ENCODE data around the gene ESYT1.

The ESYT1 gene

GRCh38 chr12:56161690-56162351 is 33.8 kb downstream of the ESYT1 start:
- H3K9ac ChIP-seq (ENCODE audit: low read depth, low read length, poor library complexity, severe bottlenecking), result no peak overlapping the region

GRCh38 chr12:56162468-56163290 is 34.6 kb downstream of the ESYT1 start:
- H3K4me1 ChIP-seq (ENCODE audit: insufficient read depth, low read length, poor library complexity, severe bottlenecking), result peaks cover 25% of the 10 kb centered on the region
- H3K4me3 ChIP-seq (ENCODE audit: low read length, poor library complexity, severe bottlenecking), result no peak overlapping the region
- H2AFZ ChIP-seq (ENCODE audit: low read length), result no peak overlapping the region
- H3K36me3 ChIP-seq (ENCODE audit: insufficient read depth, low read length), result peaks cover 75% of the 10 kb centered on the region; the same call in 1 of the 2 replicates
- H3K4me2 ChIP-seq (ENCODE audit: low read depth, low read length, poor library complexity, severe bottlenecking), result no peak overlapping the region
- TF ChIP-seq CTCF (conservative IDR thresholded peaks at IDR 0.05; ENCODE audit: low read length), result no peak
- TF ChIP-seq EZH2phosphoT487 (IDR thresholded peaks at IDR 0.05; ENCODE audit: borderline replicate concordance), result no peak
- no peaks in the 10 kb centered on the region for H3K27me3 ChIP-seq (ENCODE audit: insufficient read depth, low read length, poor library complexity, severe bottlenecking)
- H3K9me2 ChIP-seq (replicated peaks; ENCODE audit: low read depth, low read length), result no peaks in the 10 kb centered on the region
- H3F3A ChIP-seq (ENCODE audit: low read depth), result no peaks in the 10 kb centered on the region
- H3K9ac ChIP-seq (ENCODE audit: low read depth, low read length, poor library complexity, severe bottlenecking), result no peak overlapping the region
- peaks cover 40% of the 10 kb centered on the region for H3K79me2 ChIP-seq (ENCODE audit: insufficient read depth, low read length)
- H4K20me1 ChIP-seq (ENCODE audit: insufficient read depth, low read length, poor library complexity, severe bottlenecking), result peaks cover 44% of the 10 kb centered on the region
- H3K9me3 ChIP-seq (ENCODE audit: insufficient read depth, low read depth, low read length), result no peaks in the 10 kb centered on the region

More at GRCh38 chr12:56161690-56162351, 33.8 kb downstream of the ESYT1 start:
- no peak for TF ChIP-seq CTCF (conservative IDR thresholded peaks at IDR 0.05; ENCODE audit: low read length)
- TF ChIP-seq EZH2phosphoT487 (IDR thresholded peaks at IDR 0.05; ENCODE audit: borderline replicate concordance), result no peak
- Histone ChIP-seq H2AFZ (ENCODE audit: low read length) (no peak overlapping the region), H3F3A (ENCODE audit: low read depth) (no peaks in the 10 kb centered on the region), H4K20me1 (ENCODE audit: insufficient read depth, low read length, poor library complexity, severe bottlenecking) (peaks cover 44% of the 10 kb centered on the region), H3K36me3 (ENCODE audit: insufficient read depth, low read length) (peaks cover 70% of the 10 kb centered on the region; the same call in 1 of the 2 replicates), H3K9me2 (replicated peaks; ENCODE audit: low read depth, low read length) (no peaks in the 10 kb centered on the region), H3K4me2 (ENCODE audit: low read depth, low read length, poor library complexity, severe bottlenecking) (peak overlapping the region; percentile 93), H3K27me3 (ENCODE audit: insufficient read depth, low read length, poor library complexity, severe bottlenecking) (no peaks in the 10 kb centered on the region), H3K79me2 (ENCODE audit: insufficient read depth, low read length) (peaks cover 47% of the 10 kb centered on the region), H3K4me3 (ENCODE audit: low read length, poor library complexity, severe bottlenecking) (no peak overlapping the region), H3K9me3 (ENCODE audit: insufficient read depth, low read depth, low read length) (no peaks in the 10 kb centered on the region), H3K4me1 (ENCODE audit: insufficient read depth, low read length, poor library complexity, severe bottlenecking) (peaks cover 25% of the 10 kb centered on the region)

- Histone ChIP-seq H3K4me3 (ENCODE audit: low read length, poor library complexity, severe bottlenecking) (no peak overlapping the region), H3K36me3 (ENCODE audit: insufficient read depth, low read length) (peaks cover 81% of the 10 kb centered on the region; the same call in 1 of the 2 replicates), H3K27me3 (ENCODE audit: insufficient read depth, low read length, poor library complexity, severe bottlenecking) (no peaks in the 10 kb centered on the region), H4K20me1 (ENCODE audit: insufficient read depth, low read length, poor library complexity, severe bottlenecking) (peaks cover 40% of the 10 kb centered on the region), H3K4me1 (ENCODE audit: insufficient read depth, low read length, poor library complexity, severe bottlenecking) (peaks cover 24% of the 10 kb centered on the region), H3K9ac (ENCODE audit: low read depth, low read length, poor library complexity, severe bottlenecking) (no peak overlapping the region), H3K79me2 (ENCODE audit: insufficient read depth, low read length) (peaks cover 34% of the 10 kb centered on the region), H3K9me2 (replicated peaks; ENCODE audit: low read depth, low read length) (no peaks in the 10 kb centered on the region), H3F3A (ENCODE audit: low read depth) (no peaks in the 10 kb centered on the region), H2AFZ (ENCODE audit: low read length) (no peak overlapping the region), H3K4me2 (ENCODE audit: low read depth, low read length, poor library complexity, severe bottlenecking) (no peak overlapping the region), H3K9me3 (ENCODE audit: insufficient read depth, low read depth, low read length) (no peaks in the 10 kb centered on the region)
- no peak for TF ChIP-seq CTCF (conservative IDR thresholded peaks at IDR 0.05; ENCODE audit: low read length)
- no peak for TF ChIP-seq EZH2phosphoT487 (IDR thresholded peaks at IDR 0.05; ENCODE audit: borderline replicate concordance)
Observed at GRCh38 chr12:56163533-56164344, 35.7 kb downstream of the ESYT1 start.
